Mesenchymal stem cell (in vitro differentiated cells and primary cell): ENCODE results near the gene BLMH.

Experiments
- DNase-seq: peaks from one replicate; pipeline ENCODE4 v3.0.0-alpha.2; 2013
- H2AFZ ChIP-seq: one replicate; pipeline ENCODE4 v1.6.1; 2013; ENCODE audit warnings: low read depth, mild to moderate bottlenecking, control low read depth, inconsistent platforms, low read length, moderate library complexity
- H2AK5ac ChIP-seq: 2 replicates; pipeline ENCODE4 v1.6.1; 2013; ENCODE audit warnings: low read length, moderate library complexity, mild to moderate bottlenecking, inconsistent platforms; ENCODE audit not compliant: severe bottlenecking
- H2BK120ac ChIP-seq: one replicate; pipeline ENCODE4 v1.6.1; 2013; ENCODE audit warnings: low read depth, mild to moderate bottlenecking, inconsistent platforms, low read length, moderate library complexity
- H2BK12ac ChIP-seq, 2 experiments: one replicate each; pipeline ENCODE4 v1.6.1; 2013; ENCODE audit warnings: inconsistent platforms in 2 of 2, low read length in 2 of 2, mild to moderate bottlenecking in 2 of 2, moderate library complexity in 2 of 2, control low read depth in 1 of 2
- H2BK15ac ChIP-seq: one replicate; pipeline ENCODE4 v1.6.1; 2013; ENCODE audit warnings: mild to moderate bottlenecking, low read depth, inconsistent platforms; ENCODE audit not compliant: poor library complexity, severe bottlenecking
- H2BK5ac ChIP-seq: 2 replicates; pipeline ENCODE4 v1.6.1; 2013; ENCODE audit warnings: low read depth, mild to moderate bottlenecking, low read length, control low read depth, inconsistent platforms; ENCODE audit not compliant: poor library complexity, severe bottlenecking
- H3K14ac ChIP-seq, 2 experiments: one replicate each; pipeline ENCODE4 v1.6.1; 2013; ENCODE audit warnings: inconsistent platforms in 2 of 2, low read length in 2 of 2, control low read depth in 1 of 2, mild to moderate bottlenecking in 1 of 2, moderate library complexity in 1 of 2
- H3K18ac ChIP-seq, 2 experiments: one replicate each; pipeline ENCODE4 v1.6.1; 2013; ENCODE audit warnings: inconsistent platforms in 2 of 2, low read length in 2 of 2, control low read depth in 1 of 2, low read depth in 1 of 2, mild to moderate bottlenecking in 1 of 2
- H3K23ac ChIP-seq, 2 experiments: one replicate each; pipeline ENCODE4 v1.6.1; 2013; ENCODE audit warnings: inconsistent platforms in 2 of 2, low read length in 2 of 2, mild to moderate bottlenecking in 2 of 2, moderate library complexity in 2 of 2, control low read depth in 1 of 2
- H3K27ac ChIP-seq: 2 replicates; pipeline ENCODE4 v1.5.1; 2013; ENCODE audit warnings: mild to moderate bottlenecking, moderate library complexity, low read length, control low read depth, inconsistent platforms; ENCODE audit not compliant: poor library complexity, severe bottlenecking
- H3K27me3 ChIP-seq, 2 experiments: 2 replicates each; pipeline versions ENCODE4 v1.6.1 to v1.7.0; 2013; ENCODE audit warnings: low read length in 2 of 2, mild to moderate bottlenecking in 2 of 2, moderate library complexity in 2 of 2, control low read depth in 1 of 2, inconsistent platforms in 1 of 2; ENCODE audit not compliant: control insufficient read depth in 1 of 2, insufficient read depth in 1 of 2
- H3K36me3 ChIP-seq, 2 experiments: 2 replicates each; pipeline versions ENCODE4 v1.6.1 to v1.7.0; 2013; ENCODE audit warnings: low read length in 2 of 2, control low read depth in 1 of 2, inconsistent platforms in 1 of 2, low read depth in 1 of 2, mild to moderate bottlenecking in 1 of 2; ENCODE audit not compliant: insufficient read depth in 2 of 2, control insufficient read depth in 1 of 2
- H3K4ac ChIP-seq, 2 experiments: one replicate each; pipeline ENCODE4 v1.6.1; 2013; ENCODE audit warnings: inconsistent platforms in 2 of 2, low read length in 2 of 2, mild to moderate bottlenecking in 2 of 2, moderate library complexity in 2 of 2, control low read depth in 1 of 2, low read depth in 1 of 2
- H3K4me1 ChIP-seq: 2 replicates; pipeline ENCODE4 v1.6.1; 2013; ENCODE audit warnings: low read depth, low read length, control low read depth; ENCODE audit not compliant: control insufficient read depth, insufficient read depth
- H3K4me2 ChIP-seq: 2 replicates; pipeline ENCODE4 v1.6.1; 2013; ENCODE audit warnings: low read length, mild to moderate bottlenecking, inconsistent platforms; ENCODE audit not compliant: poor library complexity, severe bottlenecking
- H3K4me3 ChIP-seq, 2 experiments: 2 replicates each; pipeline versions ENCODE4 v1.5.1 to v1.7.0; 2013; ENCODE audit warnings: low read length in 2 of 2, mild to moderate bottlenecking in 2 of 2, control low read depth in 1 of 2, low read depth in 1 of 2; ENCODE audit not compliant: insufficient read depth in 1 of 2
- H3K79me1 ChIP-seq: replicated peaks from 2 replicates; pipeline ENCODE4 v1.6.1; 2013; ENCODE audit warnings: mild to moderate bottlenecking, control low read depth, low read length, inconsistent platforms; ENCODE audit not compliant: poor library complexity, severe bottlenecking
- H3K9ac ChIP-seq: 2 replicates; pipeline ENCODE4 v1.7.0; 2013; ENCODE audit warnings: mild to moderate bottlenecking, low read length, moderate library complexity
- H3K9me3 ChIP-seq: 2 replicates; pipeline ENCODE4 v1.7.0; 2013; ENCODE audit warnings: mild to moderate bottlenecking, low read length; ENCODE audit not compliant: control insufficient read depth
- H4K8ac ChIP-seq: one replicate; pipeline ENCODE4 v1.6.1; 2013; ENCODE audit warnings: inconsistent platforms, mild to moderate bottlenecking, low read length, moderate library complexity
- H4K91ac ChIP-seq: one replicate; pipeline ENCODE4 v1.6.1; 2013; ENCODE audit warnings: mild to moderate bottlenecking, low read length, inconsistent platforms
- WGBS: methylation state at CpG from one replicate; pipeline ENCODE4 v1.1.7; 2013; ENCODE audit warnings: mixed read lengths; 5-methylcytosine and 5-hydroxymethylcytosine counted together

The BLMH gene

DNA sequence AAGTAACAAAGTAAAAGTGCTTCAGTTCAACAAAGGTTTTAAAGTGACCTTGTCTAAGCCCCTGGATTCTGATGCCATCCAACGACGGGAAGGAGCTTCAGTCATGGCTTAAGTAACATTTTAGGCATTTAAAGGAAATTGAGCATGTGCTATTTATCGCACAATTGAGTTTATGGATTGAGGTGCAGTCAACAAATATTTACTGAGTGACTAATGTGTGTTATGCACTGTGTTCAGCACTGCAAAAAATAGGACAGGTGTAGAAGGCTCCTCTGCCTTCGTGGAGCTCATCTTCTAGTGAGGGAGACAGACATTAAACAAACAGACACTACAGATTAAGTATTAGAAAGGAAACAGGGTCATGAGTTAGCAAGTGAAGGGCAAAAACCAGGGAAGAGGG, 29.6 kb upstream of the BLMH start:
- Histone ChIP-seq H3K79me1 (no peaks in the 10 kb centered on the region), H3K4ac (no peak overlapping the region), H4K91ac (no peak overlapping the region), H3K4me1 (peaks cover 3% of the 10 kb centered on the region), H3K18ac (no peak overlapping the region), H3K27ac (no peak overlapping the region), H2BK5ac (no peak overlapping the region), H2AK5ac (no peak overlapping the region), H3K23ac (no peak overlapping the region), H3K9me3 (no peaks in the 10 kb centered on the region), H4K8ac (no peak overlapping the region), H3K4me3 (no peak overlapping the region), H3K4me2 (no peak overlapping the region), H2BK15ac (no peak overlapping the region), H2BK12ac (no peak overlapping the region), H3K14ac (no peak overlapping the region), H3K27me3 (peaks cover 0 to 2% of the 10 kb centered on the region in 2 experiments), H3K9ac (no peak overlapping the region), H2BK120ac (no peak overlapping the region), H3K36me3 (no peaks in the 10 kb centered on the region), H2AFZ (no peak overlapping the region)
- WGBS: 73% methylated on average over 3 of the region's 4 CpGs
- DNase-seq: no peak

DNA sequence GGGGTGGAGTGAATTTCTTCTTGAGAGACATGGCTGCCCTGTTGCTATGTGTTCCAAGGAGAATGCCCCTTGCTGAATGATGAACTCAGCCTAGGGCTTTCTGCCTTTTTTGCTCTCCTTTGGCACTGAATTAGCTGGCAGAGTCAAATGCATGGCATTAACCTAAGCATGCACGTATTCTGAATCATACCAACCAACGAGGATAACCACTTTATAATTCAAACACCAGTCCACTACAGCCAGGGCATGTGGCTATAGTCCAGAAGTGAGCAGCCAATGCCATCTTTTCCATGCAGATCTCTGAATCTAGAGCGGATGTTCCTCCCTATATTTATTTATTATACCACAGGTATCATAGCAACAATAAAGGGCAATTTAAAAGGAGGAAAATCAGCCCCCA, 26.4 kb upstream of the BLMH start:
- no peak overlapping the region for H3K4me2 ChIP-seq
- no peak overlapping the region for H3K14ac ChIP-seq
- no peak overlapping the region for H4K91ac ChIP-seq
- H3K36me3 ChIP-seq: no peaks in the 10 kb centered on the region
- H2BK120ac ChIP-seq: no peak overlapping the region
- DNase-seq: no peak
- no peaks in the 10 kb centered on the region for H3K27me3 ChIP-seq
- no peaks in the 10 kb centered on the region for H3K9me3 ChIP-seq
- H3K23ac ChIP-seq: no peak overlapping the region
- H2AFZ ChIP-seq: no peak overlapping the region
- H2AK5ac ChIP-seq: no peak overlapping the region
- no peak overlapping the region for H3K27ac ChIP-seq
- H3K9ac ChIP-seq: no peak overlapping the region
- H3K4ac ChIP-seq: no peak overlapping the region
- H4K8ac ChIP-seq: no peak overlapping the region
- H2BK12ac ChIP-seq: no peak overlapping the region
- no peak overlapping the region for H3K4me3 ChIP-seq
- no peak overlapping the region for H3K18ac ChIP-seq
- peaks cover 3% of the 10 kb centered on the region for H3K4me1 ChIP-seq
- no peaks in the 10 kb centered on the region for H3K79me1 ChIP-seq
- WGBS: 63% methylated on average over 2 of the region's 3 CpGs
- no peak overlapping the region for H2BK5ac ChIP-seq
- no peak overlapping the region for H2BK15ac ChIP-seq

DNA sequence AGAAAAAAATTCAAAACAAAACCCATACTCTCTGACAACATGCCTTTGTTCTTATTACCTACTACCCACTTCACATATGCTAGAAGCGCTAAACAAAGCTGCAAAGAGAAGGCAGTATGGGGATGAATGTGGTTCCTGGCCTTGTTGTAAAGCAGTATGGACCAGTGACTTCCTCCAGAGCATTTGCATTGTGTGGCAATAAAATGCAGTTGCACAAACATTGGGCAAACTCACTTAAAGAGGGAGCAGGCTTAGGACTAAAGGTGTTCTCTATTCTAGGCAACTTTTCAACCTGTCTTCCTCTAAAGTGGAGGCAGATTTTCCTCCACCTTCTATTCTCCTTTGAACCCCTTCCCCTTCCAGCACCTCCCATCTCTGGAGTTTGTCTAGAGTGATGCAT, 25.0 kb upstream of the BLMH start:
- Histone ChIP-seq H3K79me1 (no peaks in the 10 kb centered on the region), H3K9ac (no peak overlapping the region), H4K8ac (no peak overlapping the region), H3K4me3 (no peak overlapping the region), H4K91ac (no peak overlapping the region), H3K27ac (no peak overlapping the region), H3K23ac (no peak overlapping the region), H3K14ac (no peak overlapping the region), H3K27me3 (no peaks in the 10 kb centered on the region), H3K4me2 (no peak overlapping the region), H2BK12ac (no peak overlapping the region), H2BK5ac (no peak overlapping the region), H3K4ac (no peak overlapping the region), H2BK120ac (no peak overlapping the region), H2AFZ (no peak overlapping the region), H3K18ac (no peak overlapping the region), H2BK15ac (no peak overlapping the region), H3K4me1 (no peaks in the 10 kb centered on the region), H3K36me3 (no peaks in the 10 kb centered on the region), H2AK5ac (no peak overlapping the region), H3K9me3 (no peaks in the 10 kb centered on the region)
- DNase-seq: no peak
- WGBS: 100% methylated on average over 1 of the region's 1 CpG

DNA sequence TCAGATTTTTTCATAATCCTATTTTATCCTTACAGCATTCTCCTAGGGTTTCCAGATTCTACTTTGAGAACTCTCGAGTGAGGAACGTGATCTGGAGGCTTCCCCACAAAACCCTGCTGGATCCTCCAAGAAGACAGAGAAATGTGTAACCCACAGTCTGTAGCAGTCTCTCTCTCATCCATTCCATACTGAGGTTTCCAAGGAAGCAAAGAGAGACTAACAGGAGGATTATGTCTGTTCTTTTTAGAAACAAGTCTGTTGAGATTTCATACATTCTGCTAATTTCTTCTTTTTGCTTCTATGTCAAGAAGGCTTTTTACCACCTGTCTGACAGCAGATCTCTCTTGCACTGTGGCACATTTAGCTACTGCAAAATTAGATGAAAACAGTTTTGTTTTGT, 23.4 kb upstream of the BLMH start:
- Histone ChIP-seq H4K8ac (no peak overlapping the region), H3K4me1 (no peaks in the 10 kb centered on the region), H2BK12ac (no peak overlapping the region), H3K79me1 (no peaks in the 10 kb centered on the region), H2AK5ac (no peak overlapping the region), H3K4me3 (no peak overlapping the region), H3K27ac (no peak overlapping the region), H3K9ac (no peak overlapping the region), H3K27me3 (no peaks in the 10 kb centered on the region), H2BK120ac (no peak overlapping the region), H4K91ac (no peak overlapping the region), H3K4ac (no peak overlapping the region), H2BK5ac (no peak overlapping the region), H3K23ac (no peak overlapping the region), H3K18ac (no peak overlapping the region), H2BK15ac (no peak overlapping the region), H3K4me2 (no peak overlapping the region), H3K9me3 (no peaks in the 10 kb centered on the region), H2AFZ (no peak overlapping the region), H3K14ac (no peak overlapping the region), H3K36me3 (no peaks in the 10 kb centered on the region)
- WGBS: 100% methylated on average over 2 of the region's 2 CpGs
- DNase-seq: no peak
